GM12872 (cell line): ENCODE data around the gene FBLN1.

Experiments
- CTCF ChIP-seq: IDR thresholded peaks from 3 replicates; pipeline ENCODE4 v1.5.1; 2011; ENCODE audit warnings: low read depth, mild to moderate bottlenecking, low read length, moderate library complexity; ENCODE audit not compliant: insufficient read depth

The FBLN1 gene

GRCh38 chr22:45599836-45600577, 97.3 kb downstream of the FBLN1 start:
- no peak for TF ChIP-seq CTCF

- TF ChIP-seq CTCF, result no peak
Observed at GRCh38 chr22:45600790-45601730, 98.4 kb downstream of the FBLN1 start.

GRCh38 chr22:45602004-45602733, 99.5 kb downstream of the FBLN1 start:
- TF ChIP-seq CTCF, result no peak

GRCh38 chr22:45602824-45603595, 100.3 kb downstream of the FBLN1 start:
- TF ChIP-seq CTCF, result no peak

GRCh38 chr22:45603619-45604018, 100.9 kb downstream of the FBLN1 start:
- TF ChIP-seq CTCF, result no peak

- no peak for TF ChIP-seq CTCF
Observed at GRCh38 chr22:45608763-45609180, 106.1 kb downstream of the FBLN1 start.
